H9 (cell line): ENCODE results near the gene OR2B2. TPM values are rescaled to one million over a fixed set of nuclear protein-coding genes. Genes with fewer than 3 reads are reported as not detected.

Source experiments
- DNase-seq: peaks from one replicate; pipeline ENCODE4 v3.0.0-alpha.2; 2017
- H2AFZ ChIP-seq: one replicate; pipeline ENCODE4 v1.6.1; 2013; ENCODE audit warnings: mild to moderate bottlenecking, low read length, control low read depth, moderate library complexity
- H2AK5ac ChIP-seq: 2 replicates; pipeline ENCODE4 v1.6.1; 2013; ENCODE audit warnings: low read length, control low read depth, mixed read lengths; ENCODE audit not compliant: insufficient read length
- H2BK120ac ChIP-seq: one replicate; pipeline ENCODE4 v1.6.1; 2013; ENCODE audit warnings: low read depth, mild to moderate bottlenecking, low read length, control low read depth, inconsistent platforms; ENCODE audit not compliant: poor library complexity, severe bottlenecking
- H2BK12ac ChIP-seq: 2 replicates; pipeline ENCODE4 v1.6.1; 2013; ENCODE audit warnings: low read length, control low read depth, mixed read lengths, low read depth; ENCODE audit not compliant: insufficient read length
- H2BK15ac ChIP-seq: 2 replicates; pipeline ENCODE4 v1.6.1; 2013; ENCODE audit warnings: low read depth, low read length, control low read depth
- H2BK20ac ChIP-seq: one replicate; pipeline ENCODE4 v1.6.1; 2013; ENCODE audit warnings: low read depth, mild to moderate bottlenecking, low read length, control low read depth, inconsistent platforms; ENCODE audit not compliant: poor library complexity, severe bottlenecking
- H2BK5ac ChIP-seq: 2 replicates; pipeline ENCODE4 v1.6.1; 2013; ENCODE audit warnings: low read length, control low read depth, mixed read lengths; ENCODE audit not compliant: insufficient read length
- H3K14ac ChIP-seq: 2 replicates; pipeline ENCODE4 v1.6.1; 2013; ENCODE audit warnings: low read length, control low read depth; ENCODE audit not compliant: insufficient read depth
- H3K18ac ChIP-seq: 2 replicates; pipeline ENCODE4 v1.6.1; 2013; ENCODE audit warnings: low read depth, mild to moderate bottlenecking, mixed read lengths, low read length, control low read depth; ENCODE audit not compliant: insufficient read length
- H3K23ac ChIP-seq: 2 replicates; pipeline ENCODE4 v1.6.1; 2013; ENCODE audit warnings: low read length, control low read depth, mixed read lengths, low read depth; ENCODE audit not compliant: insufficient read length
- H3K23me2 ChIP-seq: 2 replicates; pipeline ENCODE4 v1.6.1; 2013; ENCODE audit warnings: low read depth, mild to moderate bottlenecking, mixed read lengths, low read length, control low read depth; ENCODE audit not compliant: insufficient read length, poor library complexity, severe bottlenecking
- H3K27ac ChIP-seq: 2 replicates; pipeline ENCODE4 v1.5.1; 2013; ENCODE audit warnings: low read length, control low read depth, mixed read lengths, low read depth; ENCODE audit not compliant: insufficient read length
- H3K27me3 ChIP-seq: 2 replicates; pipeline ENCODE4 v1.6.1; 2013; ENCODE audit warnings: low read length, control low read depth, inconsistent platforms; ENCODE audit not compliant: insufficient read depth
- H3K4ac ChIP-seq: 2 replicates; pipeline ENCODE4 v1.6.1; 2013; ENCODE audit warnings: low read depth, mild to moderate bottlenecking, control low read depth, inconsistent platforms, low read length, moderate library complexity
- H3K4me1 ChIP-seq: 2 replicates; pipeline ENCODE4 v1.6.1; 2013; ENCODE audit warnings: low read length, control low read depth, inconsistent platforms; ENCODE audit not compliant: insufficient read depth
- H3K4me2 ChIP-seq: 2 replicates; pipeline ENCODE4 v1.6.1; 2013; ENCODE audit warnings: low read length, control low read depth, mixed read lengths; ENCODE audit not compliant: insufficient read length, insufficient read depth
- H3K56ac ChIP-seq: 2 replicates; pipeline ENCODE4 v1.6.1; 2013; ENCODE audit warnings: low read depth, mild to moderate bottlenecking, mixed read lengths, low read length, control low read depth; ENCODE audit not compliant: insufficient read length
- H3K79me1 ChIP-seq: 2 replicates; pipeline ENCODE4 v1.6.1; 2013; ENCODE audit warnings: low read depth, mild to moderate bottlenecking, moderate library complexity, low read length, control low read depth, inconsistent platforms; ENCODE audit not compliant: insufficient read depth, poor library complexity, severe bottlenecking
- H3K79me2 ChIP-seq: 2 replicates; pipeline ENCODE4 v1.6.1; 2013; ENCODE audit warnings: low read length, control low read depth, inconsistent platforms; ENCODE audit not compliant: insufficient read depth
- H3K9ac ChIP-seq: 2 replicates; pipeline ENCODE4 v1.6.1; 2013; ENCODE audit warnings: low read length, control low read depth, mixed read lengths; ENCODE audit not compliant: insufficient read length; ENCODE audit errors: extremely low read depth
- H3K9me3 ChIP-seq: one replicate; pipeline ENCODE4 v1.6.1; 2013; ENCODE audit warnings: low read depth, low read length, inconsistent platforms; ENCODE audit not compliant: control insufficient read depth
- H3T11ph ChIP-seq: one replicate; pipeline ENCODE4 v1.6.1; 2013; ENCODE audit warnings: mild to moderate bottlenecking, low read length, control low read depth, inconsistent platforms
- H4K20me1 ChIP-seq: one replicate; pipeline ENCODE4 v1.6.1; 2013; ENCODE audit not compliant: control insufficient read depth, insufficient read length, insufficient read depth
- H4K5ac ChIP-seq: 2 replicates; pipeline ENCODE4 v1.6.1; 2013; ENCODE audit warnings: low read depth, mild to moderate bottlenecking, mixed read lengths, low read length, control low read depth; ENCODE audit not compliant: insufficient read length
- H4K8ac ChIP-seq: replicated peaks from 2 replicates; pipeline ENCODE4 v1.6.1; 2013; ENCODE audit warnings: low read length, control low read depth, mixed read lengths, low read depth; ENCODE audit not compliant: insufficient read length
- H4K91ac ChIP-seq: 2 replicates; pipeline ENCODE4 v1.6.1; 2013; ENCODE audit warnings: low read depth, mild to moderate bottlenecking, moderate library complexity, mixed read lengths, low read length, control low read depth; ENCODE audit not compliant: insufficient read length
- H3K27ac Mint-ChIP-seq, 3 experiments: 2 replicates in 2 of 3; 3 replicates in 1 of 3; pipeline ENCODE4 v1.8.0; 2020 to 2021; ENCODE audit warnings: mixed read lengths in 3 of 3, mild to moderate bottlenecking in 1 of 3, moderate library complexity in 1 of 3
- H3K27me3 Mint-ChIP-seq: 2 replicates; pipeline ENCODE4 v1.8.0; 2021; ENCODE audit warnings: low read depth, mild to moderate bottlenecking, moderate library complexity, mixed read lengths
- H3K36me3 Mint-ChIP-seq, 3 experiments: 2 replicates in 2 of 3; 3 replicates in 1 of 3; pipeline ENCODE4 v1.8.0; 2020 to 2021; ENCODE audit warnings: low read depth in 3 of 3, mixed read lengths in 3 of 3; ENCODE audit not compliant: insufficient read depth in 1 of 3
- H3K4me1 Mint-ChIP-seq, 2 experiments: 2 replicates each; pipeline ENCODE4 v1.8.0; 2020; ENCODE audit warnings: mixed read lengths in 2 of 2
- H3K4me3 Mint-ChIP-seq, 2 experiments: 2 replicates in 1 of 2; 3 replicates in 1 of 2; pipeline ENCODE4 v1.8.0; 2020 to 2021; ENCODE audit warnings: mild to moderate bottlenecking in 2 of 2, mixed read lengths in 2 of 2, moderate library complexity in 1 of 2
- H3K9me3 Mint-ChIP-seq, 2 experiments: 2 replicates in 1 of 2; 3 replicates in 1 of 2; pipeline ENCODE4 v1.8.0; 2020; ENCODE audit warnings: mild to moderate bottlenecking in 2 of 2, mixed read lengths in 2 of 2, moderate library complexity in 1 of 2
- CTCF ChIP-seq: fragments of 200-600 bp; sonication (generic); conservative IDR thresholded peaks from 3 replicates; pipeline ENCODE4 v1.8.0; 2021; ENCODE audit warnings: antibody characterized with exemption, mild to moderate bottlenecking
- WGBS: extraction: QIAGEN DNeasy Blood & Tissue Kit; methylation state at CpG from one replicate; pipeline ENCODE4 v1.1.7; 2013; ENCODE audit warnings: missing lambda C conversion rate, low lambda C conversion rate, mixed read lengths; ENCODE audit not compliant: insufficient read length; ENCODE audit errors: extremely low coverage; 5-methylcytosine and 5-hydroxymethylcytosine counted together
- total RNA-seq: library from RNA; stranded (reverse); gene quantifications from 2 replicates; pipeline ENCODE4 v1.2.1, GENCODE V29; 2021

OR2B2 gene
- total RNA-seq, 1 experiment from 2014 or later, result not detected

DNA sequence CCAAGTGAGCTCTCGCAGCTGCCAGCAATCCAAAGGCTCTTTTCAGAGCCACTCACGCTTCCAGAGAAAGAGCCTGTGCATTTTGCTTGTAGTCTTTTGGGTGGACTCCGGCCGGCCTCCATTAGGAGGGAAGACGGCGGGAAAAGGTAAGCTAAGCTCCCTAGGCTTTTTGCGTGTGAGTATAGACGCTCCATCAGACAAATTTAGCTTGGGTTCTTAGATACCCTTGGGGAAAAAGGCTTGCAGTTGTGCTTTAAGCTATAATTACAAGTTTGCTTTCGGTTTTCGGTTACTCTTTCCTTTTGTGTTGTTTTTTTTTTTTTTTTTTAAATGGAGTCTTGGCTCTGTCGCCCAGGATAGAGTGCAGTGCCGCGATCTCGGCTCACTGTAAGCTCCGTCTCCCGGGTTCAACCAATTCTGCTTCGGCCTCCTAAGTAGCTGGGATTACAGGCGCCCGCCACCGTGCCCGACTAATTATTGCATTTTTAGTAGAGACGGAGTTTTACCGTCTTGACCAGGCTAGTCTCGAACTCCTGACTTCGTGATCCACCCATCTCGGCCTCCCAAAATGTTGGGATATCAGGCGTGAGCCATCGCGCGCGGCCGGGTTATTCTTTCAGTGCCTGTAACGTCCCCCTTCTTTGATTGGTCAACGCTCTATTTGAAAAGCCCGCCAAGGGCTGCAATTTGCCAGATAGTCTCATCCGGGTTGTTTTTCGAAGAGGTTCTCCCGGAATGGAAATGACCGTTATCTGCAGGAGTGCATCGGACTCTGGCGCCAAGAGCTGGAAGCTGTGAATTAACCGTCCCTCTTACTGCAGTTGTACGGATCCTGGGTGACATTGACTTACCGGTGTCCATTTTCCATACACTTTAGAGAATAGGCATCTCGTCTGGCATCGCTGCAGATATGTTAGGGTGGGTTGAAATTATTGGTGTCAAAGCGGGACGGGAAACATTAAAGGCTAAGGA is 18.1 kb downstream of the OR2B2 start:
- H3K4ac ChIP-seq, result peak overlapping the region; percentile 35; the same call in 1 of the 2 replicates
- no peaks in the 10 kb centered on the region for H3K79me2 ChIP-seq
- H3K9ac ChIP-seq, result peak overlapping the region; percentile 99
- DNase-seq, result peak; percentile 84
- no peaks in the 10 kb centered on the region for H3K79me1 ChIP-seq
- H2BK20ac ChIP-seq, result no peak overlapping the region
- H4K91ac ChIP-seq, result peak overlapping the region; percentile 14
- no peaks in the 10 kb centered on the region; the same call in 1 of the 2 replicates for H3K4me1 ChIP-seq
- no peak overlapping the region for H2AK5ac ChIP-seq
- no peak overlapping the region for H2BK12ac ChIP-seq
- peak overlapping the region; percentile 57 for H3T11ph ChIP-seq
- no peaks in the 10 kb centered on the region for H4K20me1 ChIP-seq
- H3K56ac ChIP-seq, result peak overlapping the region; percentile 84
- H3K14ac ChIP-seq, result peak overlapping the region; percentile 96
- no peak overlapping the region for H4K8ac ChIP-seq
- Mint-ChIP-seq H3K4me1 (peaks cover 30 to 32% of the 10 kb centered on the region in 2 experiments), H3K27me3 (peaks cover 9% of the 10 kb centered on the region; the same call in 1 of the 2 replicates), H3K9me3 (peaks cover 0 to 3% of the 10 kb centered on the region in 2 experiments; a peak in 1 of 5 replicates), H3K4me3 (no peak overlapping the region), H3K27ac (no peak overlapping the region; a peak in 2 of 7 replicates), H3K36me3 (peaks cover 0 to 4% (median 3%) of the 10 kb centered on the region in 3 experiments; a peak in 3 of 7 replicates)
- no peaks in the 10 kb centered on the region for H3K9me3 ChIP-seq
- H2AFZ ChIP-seq, result no peak overlapping the region
- H2BK15ac ChIP-seq, result no peak overlapping the region
- no peaks in the 10 kb centered on the region for H3K27me3 ChIP-seq
- peak overlapping the region; percentile 94 for H2BK5ac ChIP-seq
- no peak overlapping the region for H2BK120ac ChIP-seq
- no CpG with 5 or more reads among the region's 48 CpGs for WGBS
- peak overlapping the region; percentile 96 for H3K27ac ChIP-seq
- peak overlapping the region; percentile 92 for H3K4me2 ChIP-seq
- peaks cover 19% of the 10 kb centered on the region for H3K23me2 ChIP-seq
- H3K18ac ChIP-seq, result peak overlapping the region; percentile 98
- H4K5ac ChIP-seq, result no peak overlapping the region
- H3K23ac ChIP-seq, result no peak overlapping the region
- no peak for TF ChIP-seq CTCF
